NCI-H2196 (cell line): ENCODE data around the gene MS4A10.
A peak's percentile ranks its signal among the peaks of the same experiment; 100 is the strongest.
"Not testable (repeated sequence)": the region's sequence is repeated elsewhere in the genome, so short reads cannot be mapped to it uniquely, and the experiment has no call there.

ENCODE experiments used
- DNase-seq: peaks from one replicate; lab custom pipeline; 2025; ENCODE audit not compliant: unreplicated experiment; lab: John Stamatoyannopoulos, UW

The MS4A10 gene

DNA sequence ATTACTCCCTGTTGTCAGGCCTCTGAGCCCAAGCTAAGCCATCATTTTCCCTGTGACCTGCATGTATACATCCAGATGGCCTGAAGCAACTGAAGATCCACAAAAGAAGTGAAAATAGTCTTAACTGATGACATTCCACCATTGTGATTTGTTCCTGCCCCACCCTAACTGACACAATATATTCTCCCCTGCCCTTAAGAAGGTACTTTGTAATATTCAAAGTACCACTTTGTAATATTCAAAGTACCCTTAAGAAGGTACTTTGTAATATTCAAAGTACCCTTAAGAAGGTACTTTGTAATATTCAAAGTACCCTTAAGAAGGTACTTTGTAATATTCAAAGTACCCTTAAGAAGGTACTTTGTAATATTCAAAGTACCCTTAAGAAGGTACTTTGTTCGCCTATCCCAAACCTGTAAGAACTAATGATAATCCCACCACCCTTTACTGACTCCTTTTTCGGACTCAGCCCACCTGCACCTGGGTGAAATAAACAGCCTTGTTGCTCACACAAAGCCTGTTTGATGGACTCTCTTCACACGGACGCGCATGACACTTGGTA is 38.7 kb downstream of the MS4A10 start:
- not testable (repeated sequence) for DNase-seq

DNA sequence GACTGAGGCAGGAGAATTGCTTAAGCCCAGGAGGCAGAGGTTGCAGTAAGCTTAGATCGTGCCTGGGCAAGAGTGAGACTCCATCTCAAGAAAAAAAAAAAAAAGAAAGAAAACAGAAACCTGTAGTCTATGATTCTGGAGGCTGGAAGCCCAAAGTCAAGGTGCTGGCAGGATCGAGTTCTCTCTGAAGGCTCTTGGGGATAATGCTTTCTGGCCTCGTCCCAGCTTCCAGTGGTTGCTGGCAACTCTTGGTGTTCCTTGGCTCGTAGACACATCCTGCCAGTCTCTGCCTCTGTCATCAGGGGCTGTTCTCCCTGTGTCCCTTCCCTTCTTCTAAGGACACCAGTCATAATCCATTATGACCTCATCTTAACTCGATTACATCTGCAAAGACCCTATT is 40.0 kb downstream of the MS4A10 start:
- DNase-seq: no peak

DNA sequence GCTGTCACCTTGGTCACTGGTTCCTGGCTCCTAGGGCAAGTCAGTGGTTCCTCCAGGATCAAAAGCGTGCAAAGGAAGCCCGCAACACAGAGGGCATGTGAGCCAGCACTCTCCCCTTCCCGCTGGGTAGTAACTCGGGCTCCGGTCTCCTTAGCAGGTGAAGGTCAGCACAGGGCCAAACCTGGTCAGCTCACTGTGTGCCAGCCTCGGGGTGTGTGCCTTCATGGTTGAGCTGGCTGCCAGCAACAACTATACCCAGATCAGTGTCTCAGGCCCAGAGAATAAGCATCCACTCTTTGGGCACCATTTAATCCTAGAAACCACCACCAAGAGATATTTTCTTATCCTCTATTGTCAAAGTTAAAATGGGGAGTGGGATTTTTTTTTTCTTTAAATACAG is 40.7 kb downstream of the MS4A10 start:
- no peak for DNase-seq

DNA sequence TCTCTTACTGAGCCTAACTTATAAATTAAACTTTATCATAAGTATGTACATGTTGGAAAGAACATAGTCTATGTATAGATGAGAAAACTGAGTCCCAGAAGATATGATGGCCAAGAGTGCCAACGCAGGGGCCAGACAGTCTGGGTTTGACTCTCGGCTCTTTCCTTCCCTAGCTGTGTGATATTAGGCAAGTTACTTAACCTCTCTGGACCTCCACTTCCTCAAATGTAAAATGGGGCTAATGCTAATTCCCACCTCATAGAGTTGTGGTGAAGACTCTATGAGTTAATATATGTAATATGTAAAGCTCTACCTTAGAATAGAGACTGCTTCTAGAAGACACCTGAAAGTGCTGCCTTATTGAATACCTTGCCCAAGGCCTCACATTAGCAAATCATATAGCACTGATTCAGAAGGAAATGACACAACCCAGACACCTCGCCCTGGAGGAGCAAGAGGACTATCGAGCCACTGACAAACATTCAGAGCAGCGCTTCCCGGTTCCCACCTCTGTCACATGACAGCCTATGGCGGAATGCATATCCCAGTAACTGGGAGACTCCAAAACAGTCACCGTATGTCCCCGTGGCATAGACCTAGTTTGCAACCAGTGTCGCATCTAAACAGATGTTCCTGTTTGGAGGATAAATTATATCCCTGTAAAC is 45.5 kb downstream of the MS4A10 start:
- no peak for DNase-seq

DNA sequence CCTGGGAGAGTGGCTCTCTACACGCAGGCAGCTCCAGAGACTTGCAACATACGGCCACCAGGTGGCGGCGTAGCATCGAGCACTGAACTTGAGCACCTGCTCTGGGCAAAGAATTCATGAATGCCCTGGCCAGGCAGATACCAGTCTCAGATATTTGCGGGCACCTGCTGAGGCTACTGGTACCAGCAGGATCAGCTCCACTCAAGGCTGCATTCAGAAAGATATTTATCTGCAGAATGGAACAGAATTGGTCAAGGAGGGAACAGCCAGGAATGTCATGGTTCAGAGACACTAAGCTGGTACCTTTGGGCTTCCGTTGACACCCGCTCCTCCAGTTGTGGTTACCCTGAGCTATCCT is 46.0 kb downstream of the MS4A10 start:
- DNase-seq: peak; percentile 92

DNA sequence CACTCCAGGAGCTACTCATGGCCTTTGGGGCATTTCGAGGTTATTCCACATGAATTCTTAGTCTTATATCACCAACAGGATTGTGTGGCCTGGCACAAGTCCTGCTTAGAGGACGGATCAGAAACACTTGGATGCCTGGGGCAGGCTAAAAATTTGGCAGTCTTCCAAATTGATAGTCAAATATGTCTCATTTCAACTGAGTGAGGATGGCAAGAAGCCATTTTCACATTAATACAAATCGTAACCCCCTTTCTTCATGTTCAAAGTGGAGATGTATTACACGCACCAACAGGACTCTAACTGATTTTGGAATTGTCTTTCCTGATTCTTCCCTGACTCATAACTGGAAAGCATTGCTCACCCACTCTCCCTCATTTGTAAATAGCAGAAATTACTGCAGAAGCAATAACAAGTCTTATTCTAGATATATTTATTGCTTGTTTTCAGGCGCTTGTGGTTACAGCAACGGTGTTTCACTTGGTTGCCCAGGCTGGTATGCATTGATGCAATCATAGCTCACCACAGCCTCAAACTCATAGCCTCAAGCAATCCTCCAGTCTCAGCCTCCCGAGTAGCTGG is 46.5 kb downstream of the MS4A10 start:
- DNase-seq: peak; percentile 80

DNA sequence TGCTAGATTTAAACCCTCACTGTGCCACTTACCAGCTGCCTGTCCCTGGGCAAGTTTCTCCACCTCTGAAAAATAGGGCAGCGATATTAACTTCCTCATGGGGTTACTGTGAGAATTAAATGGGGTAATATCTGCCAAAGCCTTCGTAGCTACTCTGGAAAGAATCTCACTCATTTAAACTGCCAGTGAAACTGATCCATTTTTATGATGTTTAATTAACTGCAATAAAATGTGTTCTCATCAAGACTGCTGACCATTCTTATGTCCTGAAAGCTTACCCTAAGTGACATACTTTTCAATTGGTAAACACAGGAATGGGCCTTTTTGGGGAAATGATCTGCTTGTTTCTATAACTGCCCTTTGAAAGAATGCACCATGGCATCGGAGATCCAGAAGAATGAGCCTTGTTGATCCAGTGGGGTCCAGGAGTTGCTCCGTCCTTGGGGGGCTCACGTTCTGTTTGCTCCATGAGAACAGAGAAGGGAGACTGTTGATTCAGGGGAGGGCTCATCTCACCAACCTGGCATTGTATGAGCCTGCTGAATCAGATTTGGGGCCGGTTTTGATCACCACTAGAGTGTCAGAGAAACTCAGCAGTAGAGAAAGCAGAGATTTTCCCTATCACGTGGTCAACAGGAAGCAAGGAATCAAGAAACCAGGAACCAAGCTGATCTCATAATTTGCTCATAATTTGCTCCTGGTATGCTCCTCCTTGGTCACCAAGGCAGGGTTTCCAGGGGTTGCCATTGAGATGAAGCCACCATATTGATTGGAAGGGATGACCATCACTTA is 49.8 kb downstream of the MS4A10 start:
- DNase-seq: no peak

DNA sequence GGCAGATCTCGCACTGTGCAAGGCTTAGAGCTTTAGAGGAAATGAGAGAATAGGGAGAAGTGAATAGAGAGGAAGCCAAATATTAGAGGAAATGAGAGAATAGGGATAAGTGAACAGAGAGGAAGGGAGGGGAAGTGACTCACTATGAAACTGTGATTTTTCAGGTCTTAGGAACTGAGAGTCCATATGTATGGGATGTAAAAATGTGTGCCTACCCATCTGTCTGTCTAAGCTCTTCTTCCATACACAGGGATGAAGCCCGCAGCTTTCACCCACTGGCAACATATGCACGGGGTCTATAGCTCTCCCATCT is 50.4 kb downstream of the MS4A10 start:
- no peak for DNase-seq

DNA sequence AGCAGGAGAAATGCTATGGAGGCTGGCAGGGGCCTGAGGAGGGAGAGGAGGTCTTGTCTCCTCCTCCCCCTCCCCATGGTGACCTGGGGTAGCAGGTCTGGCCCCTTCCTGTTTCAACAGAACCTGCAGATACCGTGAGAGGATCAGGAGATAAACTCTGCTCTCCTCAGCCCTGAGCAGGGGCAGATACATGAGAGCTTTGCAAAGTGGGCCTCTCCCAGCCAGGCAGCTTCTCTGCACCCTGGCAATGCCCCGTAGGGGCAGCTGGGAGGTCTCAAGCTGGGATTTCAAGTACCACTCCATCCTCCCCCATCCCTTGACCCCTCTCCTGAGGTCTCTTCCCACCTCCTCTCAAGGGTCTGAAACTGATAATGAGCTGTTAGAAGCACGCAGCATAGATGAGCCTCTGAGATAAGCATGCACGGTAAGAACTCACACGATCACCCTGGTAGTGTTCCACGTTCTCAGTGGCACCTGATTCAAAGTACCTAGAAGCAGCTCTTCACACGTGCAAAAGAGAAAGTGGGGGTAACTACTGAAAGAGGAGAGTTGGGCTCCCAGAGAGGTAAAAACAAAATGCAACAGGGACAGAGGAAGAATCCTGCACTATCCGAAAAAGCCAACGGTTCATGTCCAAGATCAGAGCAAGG is 51.9 kb downstream of the MS4A10 start:
- no peak for DNase-seq

DNA sequence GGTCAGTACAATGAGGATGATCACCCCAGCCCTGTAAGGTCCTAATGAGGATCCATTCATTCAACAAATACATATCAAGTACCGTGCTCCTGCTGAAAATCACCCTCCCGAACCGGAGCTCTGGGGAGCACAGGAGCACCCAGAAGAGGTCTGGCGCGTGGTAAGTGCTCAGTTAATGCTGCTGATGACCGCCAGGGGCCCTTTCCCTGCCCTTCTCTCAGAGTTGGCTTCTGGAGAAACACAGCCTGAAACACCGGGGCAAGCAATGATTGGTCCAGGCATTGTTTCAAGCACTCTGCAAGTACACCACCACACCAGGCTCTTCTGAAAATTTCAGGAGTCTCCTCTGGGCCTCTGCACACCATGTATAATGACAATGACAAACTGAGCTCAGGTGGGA is 53.0 kb downstream of the MS4A10 start:
- no peak for DNase-seq

DNA sequence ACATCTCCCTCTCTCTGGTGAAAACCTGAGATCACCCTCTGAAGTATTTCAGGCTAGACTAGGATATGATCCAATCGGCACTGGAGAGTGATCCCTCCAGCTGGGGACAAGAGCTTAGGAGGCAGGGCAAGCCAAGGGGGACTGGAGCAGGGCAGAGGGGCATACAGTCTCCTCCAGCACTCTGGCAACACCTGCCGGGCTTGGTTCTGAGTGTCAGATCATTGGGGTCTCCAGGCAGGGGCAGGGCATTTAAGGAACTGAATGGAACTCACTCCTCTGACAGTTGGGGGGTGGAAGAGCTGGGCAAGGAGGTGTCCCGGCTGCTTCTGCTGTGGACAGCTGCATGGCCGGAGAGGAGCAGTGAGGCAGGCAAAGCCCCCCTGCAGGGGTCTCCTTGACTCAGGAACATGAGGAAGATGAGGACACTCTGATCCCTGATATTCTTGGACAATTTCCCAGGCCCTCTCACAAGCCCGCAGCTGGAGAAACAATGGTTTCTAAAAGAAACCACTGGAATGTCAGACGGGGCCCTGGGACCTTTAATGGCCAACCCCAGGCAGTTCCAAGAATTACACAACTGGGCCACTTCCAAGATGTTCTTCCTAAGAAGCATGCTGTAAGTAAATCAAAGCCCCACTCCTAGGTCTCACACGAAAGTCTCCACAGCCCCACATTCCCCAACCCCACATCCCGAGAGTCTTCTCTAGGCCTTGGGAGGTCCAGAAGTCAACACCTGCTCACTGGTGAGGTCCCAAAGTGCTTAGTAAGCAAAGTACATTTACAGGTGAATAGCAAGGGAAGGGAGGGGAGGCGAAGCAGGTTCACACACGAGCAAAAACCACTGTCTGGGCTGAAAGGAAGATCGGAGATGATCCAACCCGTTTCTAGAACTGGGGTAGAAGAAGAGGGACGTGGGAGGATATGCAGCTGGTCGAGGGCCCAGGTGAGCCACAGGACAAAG is 55.6 kb downstream of the MS4A10 start:
- no peak for DNase-seq

DNA sequence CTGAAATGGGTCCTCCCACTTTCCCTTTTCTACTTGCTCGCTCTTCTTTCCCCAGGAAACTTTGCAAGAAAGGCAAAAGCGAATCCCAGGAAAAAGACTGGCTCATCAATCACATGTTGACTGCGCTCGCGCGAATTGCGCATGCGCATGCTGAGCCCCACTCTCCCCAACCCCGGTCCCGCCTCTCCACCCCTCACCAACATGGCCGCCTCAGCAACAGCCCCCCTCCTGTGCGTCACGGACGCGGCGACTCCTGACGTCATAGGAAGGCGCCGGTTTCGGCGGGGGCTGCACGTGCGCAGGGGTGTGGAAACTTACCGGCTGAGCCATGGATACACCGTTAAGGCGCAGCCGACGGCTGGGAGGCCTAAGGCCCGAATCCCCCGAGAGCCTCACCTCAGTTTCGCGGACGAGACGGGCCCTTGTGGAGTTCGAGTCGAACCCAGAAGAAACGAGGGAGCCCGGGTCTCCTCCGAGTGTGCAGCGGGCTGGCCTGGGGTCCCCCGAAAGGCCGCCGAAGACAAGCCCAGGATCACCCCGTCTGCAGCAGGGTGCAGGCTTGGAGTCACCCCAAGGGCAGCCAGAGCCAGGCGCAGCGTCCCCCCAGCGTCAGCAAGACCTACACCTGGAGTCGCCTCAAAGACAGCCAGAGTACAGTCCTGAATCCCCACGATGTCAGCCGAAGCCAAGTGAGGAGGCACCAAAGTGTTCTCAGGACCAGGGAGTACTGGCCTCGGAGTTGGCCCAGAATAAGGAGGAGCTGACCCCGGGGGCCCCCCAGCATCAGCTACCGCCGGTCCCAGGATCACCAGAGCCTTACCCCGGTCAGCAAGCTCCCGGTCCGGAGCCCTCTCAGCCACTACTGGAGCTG is 56.9 kb downstream of the MS4A10 start, which contains the start of gene CCDC86:
TSS of gene CCDC86 (plus strand) at position 317 of the 871 bp plus-strand sequence. CDS start at position 329, 12 bp downstream.
- peak; percentile 93 for DNase-seq

DNA sequence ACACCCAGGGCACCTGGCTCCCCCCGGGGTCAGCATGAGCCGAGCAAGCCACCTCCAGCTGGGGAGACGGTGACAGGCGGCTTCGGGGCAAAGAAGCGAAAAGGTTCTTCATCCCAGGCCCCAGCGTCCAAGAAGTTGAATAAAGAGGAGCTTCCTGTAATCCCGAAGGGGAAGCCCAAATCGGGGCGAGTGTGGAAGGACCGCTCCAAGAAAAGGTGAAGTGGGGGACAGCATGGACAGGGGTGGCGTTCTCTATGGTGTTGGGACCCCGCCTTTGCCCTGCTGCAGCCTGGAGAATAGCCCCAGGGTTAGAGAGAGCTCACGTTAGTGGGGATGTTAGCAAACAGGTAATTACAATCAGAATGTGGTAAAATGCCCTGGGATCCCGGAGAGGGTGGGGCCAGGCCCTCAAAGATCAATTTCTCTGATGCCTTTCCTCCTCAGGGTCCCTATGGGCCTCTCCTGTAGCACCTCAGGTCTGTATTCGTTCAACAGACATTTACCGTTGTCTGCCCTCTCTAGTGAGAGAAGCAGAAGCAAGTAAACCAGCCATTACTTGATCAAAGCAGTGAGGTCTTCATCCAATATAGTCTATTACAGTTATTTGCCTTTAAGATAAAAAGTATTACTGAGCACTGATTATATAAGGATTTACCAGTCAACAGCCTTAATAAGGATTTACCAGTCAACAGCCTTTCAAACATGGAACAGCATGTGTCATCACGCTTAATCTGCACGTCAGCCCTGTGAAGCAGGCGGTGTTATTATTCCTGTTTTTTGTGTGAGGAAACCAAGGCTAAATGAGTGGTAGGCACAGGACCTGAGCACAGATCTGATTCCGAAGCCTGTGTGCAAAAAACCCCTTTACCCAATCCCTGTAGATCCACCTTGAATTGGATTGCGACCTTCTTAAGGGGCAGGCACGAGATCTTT is 57.8 kb downstream of the MS4A10 start:
- DNase-seq: no peak

DNA sequence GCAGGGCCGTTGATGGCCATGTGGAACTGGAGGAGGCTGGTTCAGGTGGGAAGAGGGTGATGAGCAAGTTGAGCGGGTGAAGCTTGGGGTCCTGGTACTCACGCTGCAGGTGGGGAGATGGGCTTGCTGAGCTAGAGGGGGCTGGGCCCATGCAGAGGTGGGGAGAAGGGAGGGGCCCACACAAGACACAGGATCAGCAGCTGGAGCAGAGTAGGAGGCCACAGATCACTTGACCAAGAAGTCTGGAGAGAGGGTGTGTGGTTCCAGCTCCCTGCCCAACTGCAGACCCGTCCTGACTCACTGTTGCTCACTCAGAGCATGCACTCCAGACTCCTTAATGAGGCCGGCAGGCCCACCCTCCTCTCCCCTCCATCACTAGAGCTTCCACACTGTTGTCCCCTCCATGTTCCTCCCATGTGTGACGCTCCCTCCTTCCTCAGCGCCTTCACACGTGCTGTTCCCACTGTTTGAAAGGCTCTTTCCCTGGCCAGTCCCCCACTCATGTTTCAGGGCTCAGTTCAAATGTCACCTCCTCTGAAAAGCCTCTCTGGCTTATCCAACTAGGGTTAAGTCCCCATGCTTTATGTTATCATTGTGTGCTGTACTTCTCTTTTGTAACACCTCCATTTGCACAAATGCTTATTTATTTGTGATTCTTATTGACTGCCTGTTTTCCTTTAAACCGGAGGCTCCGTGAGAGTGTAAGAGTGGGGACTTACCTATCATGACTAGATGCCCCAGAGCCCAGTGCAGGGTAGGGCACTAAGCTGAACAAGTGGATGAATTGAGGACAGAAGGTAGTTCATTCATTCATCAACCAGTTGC is 59.1 kb downstream of the MS4A10 start:
- DNase-seq: no peak

DNA sequence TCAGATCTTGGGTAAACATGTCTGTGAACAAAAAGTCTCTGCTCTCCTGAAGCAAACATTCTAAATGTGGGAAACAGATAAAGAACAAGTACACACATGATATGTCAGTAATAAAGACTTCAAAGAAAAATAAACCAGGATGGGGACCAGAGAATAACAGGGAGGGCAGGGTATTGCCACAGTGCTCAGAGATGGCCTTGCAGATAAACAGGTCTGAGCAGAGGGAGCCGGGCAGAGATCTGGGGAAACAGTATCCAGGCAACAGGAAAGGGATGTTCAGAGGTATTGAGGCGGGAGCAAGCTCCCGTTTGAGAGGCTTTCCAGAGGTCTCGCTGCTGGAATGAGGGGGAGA is 59.7 kb downstream of the MS4A10 start:
- no peak for DNase-seq

DNA sequence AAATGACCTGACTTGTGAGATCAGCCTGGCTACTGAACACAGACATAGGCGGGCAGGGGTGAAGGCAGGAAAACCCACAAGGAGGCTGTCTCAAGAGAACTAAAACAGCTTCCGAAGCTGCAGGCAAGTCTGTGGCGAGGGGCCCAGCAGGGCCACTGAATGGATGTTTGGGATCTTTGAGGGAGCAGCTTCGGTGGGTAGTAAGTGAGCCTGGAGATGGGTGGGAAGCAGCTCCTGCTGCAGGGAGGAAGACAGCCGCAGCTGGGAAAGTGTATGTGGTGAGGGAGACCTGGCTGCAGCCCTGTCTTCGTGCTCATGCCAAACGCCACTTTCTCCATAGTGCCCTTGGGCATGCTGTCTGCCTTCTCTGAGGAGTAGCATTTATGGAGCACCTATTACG is 60.2 kb downstream of the MS4A10 start:
- DNase-seq: no peak

DNA sequence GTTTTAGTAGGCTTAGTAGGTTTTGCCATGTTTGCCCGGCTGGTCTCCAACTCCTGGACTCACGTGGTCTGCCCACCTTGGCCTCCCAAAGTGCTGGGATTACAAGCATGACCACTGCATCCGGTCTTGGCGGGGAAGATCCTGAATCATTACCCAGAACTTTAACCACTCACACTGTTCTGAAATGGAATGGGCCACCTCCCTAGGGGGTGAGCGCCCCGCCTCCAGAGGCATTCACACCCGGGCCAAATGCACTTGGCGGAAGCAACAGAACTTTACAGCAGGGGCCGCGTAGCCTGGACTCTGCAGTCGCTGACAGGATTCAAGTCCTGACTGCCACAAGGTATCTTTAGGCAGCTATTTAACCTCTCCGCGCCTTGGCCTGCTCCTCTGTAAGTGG is 62.1 kb downstream of the MS4A10 start:
- no peak for DNase-seq

DNA sequence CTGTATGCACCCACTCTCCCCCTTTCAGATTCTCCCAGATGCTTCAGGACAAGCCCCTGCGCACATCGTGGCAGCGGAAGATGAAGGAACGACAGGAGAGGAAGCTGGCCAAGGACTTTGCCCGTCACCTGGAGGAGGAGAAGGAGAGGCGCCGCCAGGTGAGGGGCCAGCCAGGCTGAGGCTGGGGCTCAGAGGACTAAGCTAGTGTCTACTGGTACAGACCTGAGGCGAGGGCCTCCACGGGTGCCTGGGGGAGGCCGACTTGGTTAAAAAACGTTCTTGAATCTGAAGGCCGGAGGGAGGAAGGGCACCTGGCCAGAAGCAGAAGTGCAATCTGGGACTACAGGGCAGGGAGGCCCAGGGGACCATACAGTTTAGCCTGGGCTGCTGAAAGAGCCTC is 62.8 kb downstream of the MS4A10 start:
- DNase-seq: no peak
